Measurements from ENCODE around the gene TNPO3. TPM values are rescaled to one million over a fixed set of nuclear protein-coding genes. Genes with fewer than 3 reads are reported as not detected.

The TNPO3 gene
- total RNA-seq, 2 experiments from 2014 or later: 17.1 to 18.7 TPM

DNA sequence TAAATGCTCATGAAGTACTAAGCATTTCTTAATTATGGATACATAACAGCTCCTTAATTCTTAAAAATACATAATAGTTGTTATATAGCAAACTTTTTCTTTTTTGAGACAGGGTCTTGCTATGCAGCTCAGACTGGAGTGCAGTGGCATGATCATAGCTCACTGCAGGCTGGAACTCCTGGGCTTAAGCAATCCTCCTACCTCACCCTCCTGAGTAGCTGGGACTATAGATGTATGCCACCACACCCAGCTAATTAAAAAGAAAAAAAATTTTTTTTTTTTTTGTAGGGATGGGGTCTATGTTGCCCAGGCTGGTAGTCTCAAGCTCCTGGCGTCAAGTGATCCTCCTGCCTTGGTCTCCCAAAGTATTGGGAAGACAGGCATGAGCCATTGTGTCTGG, 86.3 kb downstream of the TNPO3 start:
- Histone ChIP-seq H3K27ac (ENCODE audit: low read depth in 1 of 2, low read length in 2 of 2) (no peak overlapping the region), H3K4me1 (ENCODE audit: insufficient read depth, low read length) (no peaks in the 10 kb centered on the region), H3K9me3 (ENCODE audit: control insufficient read depth in 1 of 2, insufficient read depth in 1 of 2, low read length in 2 of 2) (no peaks in the 10 kb centered on the region), H3K36me3 (ENCODE audit: insufficient read depth, low read length) (peaks cover 91% of the 10 kb centered on the region), H3K27me3 (ENCODE audit: control insufficient read depth in 1 of 2, insufficient read depth in 2 of 2, low read length in 2 of 2) (no peaks in the 10 kb centered on the region), H3K4me3 (ENCODE audit: low read length) (no peak overlapping the region)
- Mint-ChIP-seq H3K27me3 (no peaks in the 10 kb centered on the region), H3K4me1 (ENCODE audit: low read depth) (peaks cover 5% of the 10 kb centered on the region), H3K36me3 (ENCODE audit: low read depth) (peaks cover 93% of the 10 kb centered on the region), H3K4me3 (no peak overlapping the region), H3K27ac (no peak overlapping the region), H3K9me3 (no peaks in the 10 kb centered on the region)
- DNase-seq (no peak), ATAC-seq (ENCODE audit: poor library complexity) (no peak)
- TF ChIP-seq, protein P1, sequence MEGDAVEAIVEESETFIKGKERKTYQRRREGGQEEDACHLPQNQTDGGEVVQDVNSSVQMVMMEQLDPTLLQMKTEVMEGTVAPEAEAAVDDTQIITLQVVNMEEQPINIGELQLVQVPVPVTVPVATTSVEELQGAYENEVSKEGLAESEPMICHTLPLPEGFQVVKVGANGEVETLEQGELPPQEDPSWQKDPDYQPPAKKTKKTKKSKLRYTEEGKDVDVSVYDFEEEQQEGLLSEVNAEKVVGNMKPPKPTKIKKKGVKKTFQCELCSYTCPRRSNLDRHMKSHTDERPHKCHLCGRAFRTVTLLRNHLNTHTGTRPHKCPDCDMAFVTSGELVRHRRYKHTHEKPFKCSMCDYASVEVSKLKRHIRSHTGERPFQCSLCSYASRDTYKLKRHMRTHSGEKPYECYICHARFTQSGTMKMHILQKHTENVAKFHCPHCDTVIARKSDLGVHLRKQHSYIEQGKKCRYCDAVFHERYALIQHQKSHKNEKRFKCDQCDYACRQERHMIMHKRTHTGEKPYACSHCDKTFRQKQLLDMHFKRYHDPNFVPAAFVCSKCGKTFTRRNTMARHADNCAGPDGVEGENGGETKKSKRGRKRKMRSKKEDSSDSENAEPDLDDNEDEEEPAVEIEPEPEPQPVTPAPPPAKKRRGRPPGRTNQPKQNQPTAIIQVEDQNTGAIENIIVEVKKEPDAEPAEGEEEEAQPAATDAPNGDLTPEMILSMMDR (IDR thresholded peaks at IDR 0.05): no peak
- POLR2A ChIA-PET: interaction anchor here (0.6 kb wide), 1 partner anchor 35 kb away, joined by 3 read pairs; no protein-coding TSS in a partner anchor
- CTCF ChIA-PET: no interaction called here
- intact Hi-C loops (cut with DNase I, micrococcal nuclease): no loop called here

DNA sequence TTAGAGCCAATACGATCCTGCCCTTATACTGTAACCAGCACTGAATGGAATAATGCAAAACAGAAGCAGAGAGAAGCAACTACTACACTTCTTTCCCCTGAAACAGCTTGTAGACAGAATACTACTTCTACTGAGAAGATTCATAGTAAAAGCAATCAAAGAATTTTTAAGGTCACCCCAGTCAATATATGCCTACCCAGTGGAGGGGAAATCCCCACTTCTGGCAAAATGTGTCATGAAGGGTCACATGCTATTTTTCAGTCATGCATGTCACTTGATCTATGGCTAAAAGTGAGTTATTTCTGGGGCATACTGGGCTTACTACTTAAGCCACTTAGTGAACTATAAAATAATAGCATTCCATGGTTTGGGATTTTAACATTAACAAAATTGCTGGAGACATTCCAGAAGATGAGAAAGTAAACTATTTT, 91.6 kb downstream of the TNPO3 start:
- H3K27me3 ChIP-seq (ENCODE audit: control insufficient read depth in 1 of 2, insufficient read depth in 2 of 2, low read length in 2 of 2): no peaks in the 10 kb centered on the region
- intact Hi-C loops (cut with DNase I, micrococcal nuclease): no loop called here
- H3K4me3 ChIP-seq (ENCODE audit: low read length): no peak overlapping the region
- no peaks in the 10 kb centered on the region for H3K9me3 ChIP-seq (ENCODE audit: control insufficient read depth in 1 of 2, insufficient read depth in 1 of 2, low read length in 2 of 2)
- Mint-ChIP-seq H3K27ac (peak overlapping the region; percentile 34), H3K4me1 (ENCODE audit: low read depth) (peaks cover 5% of the 10 kb centered on the region), H3K27me3 (no peaks in the 10 kb centered on the region), H3K36me3 (ENCODE audit: low read depth) (peaks cover 91% of the 10 kb centered on the region), H3K9me3 (no peaks in the 10 kb centered on the region), H3K4me3 (no peak overlapping the region)
- peak; percentile 54 for ATAC-seq (ENCODE audit: poor library complexity)
- TF ChIP-seq, protein P1 (IDR thresholded peaks at IDR 0.05): no peak
- ChIA-PET POLR2A (no interaction called here), CTCF (interaction anchor here (0.7 kb wide), 1 partner anchor 116 kb away, joined by 4 read pairs; no protein-coding TSS in a partner anchor)
- H3K27ac ChIP-seq (ENCODE audit: low read depth in 1 of 2, low read length in 2 of 2): no peak overlapping the region
- peak in 2 of 14 experiments; percentile 48 to 54 for DNase-seq
- H3K4me1 ChIP-seq (ENCODE audit: insufficient read depth, low read length): no peaks in the 10 kb centered on the region
- H3K36me3 ChIP-seq (ENCODE audit: insufficient read depth, low read length): peaks cover 86% of the 10 kb centered on the region

DNA sequence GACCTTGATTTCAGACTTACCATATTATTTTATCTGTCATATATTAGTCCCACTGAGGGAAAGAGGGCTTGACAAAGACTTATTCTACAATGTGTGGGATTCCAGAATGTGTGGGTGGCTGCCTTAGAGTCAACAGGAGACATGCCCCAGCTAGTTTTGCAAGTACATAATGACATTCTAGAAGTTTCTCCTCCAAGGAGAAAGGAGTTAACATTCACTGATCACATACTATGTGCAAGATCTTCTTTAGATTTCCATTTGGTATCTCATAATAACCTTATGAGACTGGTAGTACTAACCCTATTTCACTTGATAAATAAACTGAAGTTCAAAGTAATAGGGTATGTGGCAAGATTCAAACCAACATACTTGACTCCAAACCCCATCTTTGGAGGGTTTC, 92.0 kb downstream of the TNPO3 start:
- CTCF ChIA-PET: no interaction called here

More for the DNA sequence above, 92.0 kb downstream of the TNPO3 start:
- TF ChIP-seq, protein P1 (IDR thresholded peaks at IDR 0.05): no peak
- H3K9me3 ChIP-seq (ENCODE audit: control insufficient read depth in 1 of 2, insufficient read depth in 1 of 2, low read length in 2 of 2): no peaks in the 10 kb centered on the region
- no peak overlapping the region for H3K4me3 Mint-ChIP-seq
- no peaks in the 10 kb centered on the region for H3K4me1 ChIP-seq (ENCODE audit: insufficient read depth, low read length)
- H3K4me3 ChIP-seq (ENCODE audit: low read length): no peak overlapping the region
- H3K27me3 Mint-ChIP-seq: no peaks in the 10 kb centered on the region
- DNase-seq (no peak), ATAC-seq (ENCODE audit: poor library complexity) (no peak)
- peak overlapping the region; percentile 34 for H3K27ac Mint-ChIP-seq
- H3K27me3 ChIP-seq (ENCODE audit: control insufficient read depth in 1 of 2, insufficient read depth in 2 of 2, low read length in 2 of 2): no peaks in the 10 kb centered on the region
- H3K4me1 Mint-ChIP-seq (ENCODE audit: low read depth): peaks cover 5% of the 10 kb centered on the region
- no peaks in the 10 kb centered on the region for H3K9me3 Mint-ChIP-seq
- H3K36me3 ChIP-seq (ENCODE audit: insufficient read depth, low read length): peaks cover 82% of the 10 kb centered on the region
- POLR2A ChIA-PET: no interaction called here
- H3K36me3 Mint-ChIP-seq (ENCODE audit: low read depth): peaks cover 91% of the 10 kb centered on the region
- H3K27ac ChIP-seq (ENCODE audit: low read depth in 1 of 2, low read length in 2 of 2): no peak overlapping the region
- intact Hi-C loops (cut with DNase I, micrococcal nuclease): no loop called here

All from CD4-positive, alpha-beta T cell (primary cell).